ENCODE data around the gene GOLGA7B. TPM values are rescaled to one million over a fixed set of nuclear protein-coding genes. Genes with fewer than 3 reads are reported as not detected.

GOLGA7B gene
- total and polyA plus RNA-seq, 9 of the 15 experiments (the other 6 are each of a cell fraction or from before 2014, with no cell fraction given) = 0.03 to 0.07 (median 0.04) TPM; not detected in 3

DNA sequence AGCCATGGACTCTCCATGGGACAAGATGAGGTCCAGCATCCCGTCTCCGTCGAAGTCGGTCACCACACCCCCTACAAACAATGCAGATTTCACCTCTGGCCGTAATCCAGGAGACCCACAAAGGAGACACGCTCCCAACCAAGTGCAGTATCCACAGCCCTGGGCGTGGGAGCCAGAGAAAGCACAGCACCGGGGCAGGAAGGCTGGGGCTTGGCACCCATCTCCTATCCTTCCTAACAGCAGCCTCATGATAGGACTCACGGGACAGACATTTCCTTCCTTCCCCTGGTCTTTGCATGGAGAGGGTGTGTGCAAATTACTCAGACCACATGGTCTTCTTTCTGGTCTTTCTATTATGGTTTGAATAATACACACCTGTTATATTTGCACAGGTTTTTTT lies 46.3 kb downstream of the GOLGA7B start (continued):
- TF ChIP-seq BCOR (IDR thresholded peaks at IDR 0.05) = no peak
- TF ChIP-seq VEZF1 (CRISPR knock-in tag; IDR thresholded peaks at IDR 0.05) = no peak
- TF ChIP-seq, protein P1, sequence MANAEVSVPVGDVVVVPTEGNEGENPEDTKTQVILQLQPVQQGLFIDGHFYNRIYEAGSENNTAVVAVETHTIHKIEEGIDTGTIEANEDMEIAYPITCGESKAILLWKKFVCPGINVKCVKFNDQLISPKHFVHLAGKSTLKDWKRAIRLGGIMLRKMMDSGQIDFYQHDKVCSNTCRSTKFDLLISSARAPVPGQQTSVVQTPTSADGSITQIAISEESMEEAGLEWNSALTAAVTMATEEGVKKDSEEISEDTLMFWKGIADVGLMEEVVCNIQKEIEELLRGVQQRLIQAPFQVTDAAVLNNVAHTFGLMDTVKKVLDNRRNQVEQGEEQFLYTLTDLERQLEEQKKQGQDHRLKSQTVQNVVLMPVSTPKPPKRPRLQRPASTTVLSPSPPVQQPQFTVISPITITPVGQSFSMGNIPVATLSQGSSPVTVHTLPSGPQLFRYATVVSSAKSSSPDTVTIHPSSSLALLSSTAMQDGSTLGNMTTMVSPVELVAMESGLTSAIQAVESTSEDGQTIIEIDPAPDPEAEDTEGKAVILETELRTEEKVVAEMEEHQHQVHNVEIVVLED (CRISPR knock-in tag; IDR thresholded peaks at IDR 0.05) = no peak
- no peak for TF ChIP-seq RBM14 (IDR thresholded peaks at IDR 0.05; ENCODE audit: borderline replicate concordance, insufficient read depth, low read depth, low read length)
- no peak for TF ChIP-seq ZBTB12 (CRISPR knock-in tag; IDR thresholded peaks at IDR 0.05)
- TF ChIP-seq EP300 (IDR thresholded peaks at IDR 0.05; ENCODE audit: low read length) = no peak
- no peak for TF ChIP-seq ZNF639 (CRISPR knock-in tag; conservative IDR thresholded peaks at IDR 0.05 in 1 of 2, IDR thresholded peaks at IDR 0.05 in 1 of 2)
- TF ChIP-seq ASH1L (IDR thresholded peaks at IDR 0.05; ENCODE audit: borderline replicate concordance, low read depth, partially characterized antibody) = no peak
- no peak for TF ChIP-seq NFXL1 (CRISPR knock-in tag; IDR thresholded peaks at IDR 0.05)
- no peak for TF ChIP-seq NFIC (IDR thresholded peaks at IDR 0.05)
- TF ChIP-seq, protein P2, sequence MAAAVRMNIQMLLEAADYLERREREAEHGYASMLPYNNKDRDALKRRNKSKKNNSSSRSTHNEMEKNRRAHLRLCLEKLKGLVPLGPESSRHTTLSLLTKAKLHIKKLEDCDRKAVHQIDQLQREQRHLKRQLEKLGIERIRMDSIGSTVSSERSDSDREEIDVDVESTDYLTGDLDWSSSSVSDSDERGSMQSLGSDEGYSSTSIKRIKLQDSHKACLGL (CRISPR knock-in tag; IDR thresholded peaks at IDR 0.05; ENCODE audit: borderline replicate concordance, poor library complexity, severe bottlenecking) = no peak

Measured in K562 (cell line).